MM.1S (cell line): ENCODE results near the gene FAM83B.
"Not testable (repeated sequence)": the region's sequence is repeated elsewhere in the genome, so short reads cannot be mapped to it uniquely, and the experiment has no call there.

ENCODE experiments used
- DNase-seq: peaks from one replicate; pipeline ENCODE4 v3.0.0-alpha.2; 2015
- H2AFZ ChIP-seq: fragments of 300-600 bp; sonication (generic); 2 replicates; pipeline ENCODE4 v1.6.0; 2016; ENCODE audit warnings: antibody characterized with exemption, low read length
- H3F3A ChIP-seq: fragments of 300-600 bp; sonication (generic); 2 replicates; pipeline ENCODE4 v1.6.1; 2016; ENCODE audit warnings: mild to moderate bottlenecking, antibody characterized with exemption, low read length, moderate library complexity, mixed read lengths; ENCODE audit not compliant: insufficient read depth
- H3K27ac ChIP-seq: fragments of 300-600 bp; sonication (generic); 2 replicates; pipeline ENCODE4 v1.5.1; 2016; ENCODE audit warnings: mild to moderate bottlenecking, low read length
- H3K27me3 ChIP-seq: fragments of 300-600 bp; sonication (generic); replicated peaks from 2 replicates; pipeline ENCODE4 v1.6.0; 2016; ENCODE audit warnings: low read length; ENCODE audit not compliant: insufficient read depth
- H3K36me3 ChIP-seq: fragments of 300-600 bp; sonication (generic); replicated peaks from 2 replicates; pipeline ENCODE4 v1.6.1; 2016; ENCODE audit warnings: mild to moderate bottlenecking, low read length, mixed read lengths; ENCODE audit not compliant: insufficient read depth
- H3K4me1 ChIP-seq: fragments of 300-600 bp; sonication (generic); 2 replicates; pipeline ENCODE4 v1.6.1; 2016; ENCODE audit warnings: low read length, mixed read lengths
- H3K4me2 ChIP-seq: fragments of 300-600 bp; sonication (generic); 2 replicates; pipeline ENCODE4 v1.6.0; 2016; ENCODE audit warnings: low read depth, low read length
- H3K4me3 ChIP-seq: fragments of 300-600 bp; sonication (generic); 2 replicates; pipeline ENCODE4 v1.5.1; 2016; ENCODE audit warnings: low read length, mixed read lengths
- H3K79me2 ChIP-seq: fragments of 300-600 bp; sonication (generic); 2 replicates; pipeline ENCODE4 v1.6.1; 2016; ENCODE audit warnings: mixed run types, low read length, mixed read lengths
- H3K9ac ChIP-seq: fragments of 300-600 bp; sonication (generic); 2 replicates; pipeline ENCODE4 v1.6.1; 2016; ENCODE audit warnings: low read length, mixed read lengths
- H3K9me2 ChIP-seq: fragments of 300-600 bp; sonication (generic); replicated peaks from 2 replicates; pipeline ENCODE4 v1.6.1; 2016; ENCODE audit warnings: mild to moderate bottlenecking, low read length, mixed read lengths; ENCODE audit not compliant: insufficient read depth
- H3K9me3 ChIP-seq: fragments of 300-600 bp; sonication (generic); replicated peaks from 2 replicates; pipeline ENCODE4 v1.6.1; 2016; ENCODE audit warnings: mild to moderate bottlenecking, low read length, mixed read lengths; ENCODE audit not compliant: insufficient read depth
- H4K20me1 ChIP-seq: fragments of 300-600 bp; sonication (generic); 2 replicates; pipeline ENCODE4 v1.6.1; 2016; ENCODE audit warnings: mild to moderate bottlenecking, low read length, moderate library complexity, mixed read lengths; ENCODE audit not compliant: insufficient read depth
- CTCF ChIP-seq: fragments of 300-600 bp; sonication (generic); IDR thresholded peaks from 2 replicates; pipeline ENCODE4 v1.5.1; 2016; ENCODE audit warnings: antibody characterized with exemption, low read length, mixed read lengths
- EZH2 ChIP-seq: fragments of 300-600 bp; sonication (generic); optimal IDR thresholded peaks from 2 replicates; pipeline ENCODE3; 2017; ENCODE audit warnings: low read depth, mild to moderate bottlenecking, antibody characterized with exemption, low read length, mixed read lengths
- EZH2phosphoT487 ChIP-seq: fragments of 300-600 bp; sonication (generic); IDR thresholded peaks from 2 replicates; pipeline ENCODE4 v1.6.1; 2018; ENCODE audit warnings: antibody characterized with exemption, low read length

Gene FAM83B

DNA sequence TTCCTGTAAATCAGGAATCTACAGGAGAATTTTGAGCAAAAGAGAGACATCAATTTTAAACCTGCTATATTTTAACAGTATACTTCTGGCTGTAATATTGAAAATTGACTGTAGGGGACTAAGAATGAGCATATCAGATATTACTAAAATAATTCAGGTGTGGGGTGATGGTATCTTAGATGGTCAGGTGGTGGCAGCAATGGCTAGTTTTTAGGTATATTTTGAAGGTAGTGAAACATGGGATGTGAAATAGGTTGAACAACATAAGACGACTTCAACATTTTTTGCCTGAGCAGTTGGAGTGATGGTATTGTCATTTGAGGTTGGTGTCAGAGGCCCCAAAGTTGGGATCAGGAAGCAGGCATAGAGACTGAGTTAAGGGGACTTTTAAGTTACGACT lies 32.1 kb downstream of the FAM83B start:
- no peaks in the 10 kb centered on the region for H3K9me2 ChIP-seq
- no peak overlapping the region for H2AFZ ChIP-seq
- no peak for DNase-seq
- H3K9me3 ChIP-seq = no peaks in the 10 kb centered on the region
- no peak overlapping the region for H3K9ac ChIP-seq
- H3K79me2 ChIP-seq = no peaks in the 10 kb centered on the region
- no peaks in the 10 kb centered on the region for H4K20me1 ChIP-seq
- no peaks in the 10 kb centered on the region for H3K36me3 ChIP-seq
- H3K4me2 ChIP-seq = no peak overlapping the region
- no peak overlapping the region for H3K4me3 ChIP-seq
- H3K4me1 ChIP-seq = no peaks in the 10 kb centered on the region
- no peak for TF ChIP-seq EZH2phosphoT487
- TF ChIP-seq EZH2 = no peak
- H3F3A ChIP-seq = no peaks in the 10 kb centered on the region
- H3K27ac ChIP-seq = no peak overlapping the region
- no peaks in the 10 kb centered on the region for H3K27me3 ChIP-seq

DNA sequence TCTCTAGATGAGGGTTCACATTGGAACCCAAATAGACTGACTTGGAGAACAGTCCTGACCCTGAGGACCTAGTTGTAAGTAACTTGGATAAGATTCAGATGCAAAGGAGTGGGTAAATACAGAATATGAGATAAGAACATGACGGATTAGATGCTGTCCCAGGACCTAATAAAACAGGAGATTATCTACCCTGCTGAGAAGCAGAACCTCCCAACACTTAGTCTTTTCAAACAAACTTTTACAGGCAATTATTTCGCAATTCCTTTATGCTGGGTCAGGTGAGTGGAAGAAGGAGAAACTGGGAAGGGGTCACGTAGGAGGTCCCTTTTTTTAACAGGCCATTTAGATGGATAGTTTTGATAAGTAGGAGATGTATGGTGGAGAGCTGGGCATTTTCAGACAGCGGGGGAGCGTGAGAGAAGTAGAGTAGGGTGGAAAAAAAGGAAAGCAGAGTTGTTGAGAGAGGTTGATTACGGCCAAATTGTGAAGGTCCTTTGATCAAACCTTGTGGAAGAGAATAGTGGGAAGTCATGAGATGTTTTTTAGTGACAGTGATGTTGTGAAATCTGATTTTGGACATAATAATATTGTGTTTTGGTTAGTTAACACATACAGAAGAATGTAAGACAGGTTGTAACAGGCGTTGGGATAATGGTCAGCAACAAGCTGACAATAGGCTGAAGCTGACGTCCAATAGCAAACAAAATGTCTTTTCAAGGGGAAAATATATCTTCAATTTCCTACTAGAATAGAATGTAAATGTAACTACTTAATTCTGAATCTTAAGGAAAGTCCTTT lies 32.8 kb downstream of the FAM83B start:
- no peak overlapping the region for H3K9ac ChIP-seq
- H3K9me3 ChIP-seq = no peaks in the 10 kb centered on the region
- no peaks in the 10 kb centered on the region for H3K9me2 ChIP-seq
- no peak overlapping the region for H3K4me2 ChIP-seq
- no peaks in the 10 kb centered on the region for H3K79me2 ChIP-seq
- H4K20me1 ChIP-seq = no peaks in the 10 kb centered on the region
- DNase-seq = no peak
- H3K27me3 ChIP-seq = no peaks in the 10 kb centered on the region
- TF ChIP-seq CTCF (no peak), EZH2 (no peak), EZH2phosphoT487 (no peak)
- no peaks in the 10 kb centered on the region for H3F3A ChIP-seq
- no peak overlapping the region for H2AFZ ChIP-seq
- H3K27ac ChIP-seq = no peak overlapping the region
- H3K4me1 ChIP-seq = no peaks in the 10 kb centered on the region
- H3K36me3 ChIP-seq = no peaks in the 10 kb centered on the region
- no peak overlapping the region for H3K4me3 ChIP-seq

GRCh38 chr6:54881067-54881730 lies 34.6 kb downstream of the FAM83B start:
- DNase-seq = no peak
- Histone ChIP-seq H3K9me3 (no peaks in the 10 kb centered on the region), H3K9me2 (no peaks in the 10 kb centered on the region), H3K4me2 (no peak overlapping the region), H2AFZ (no peak overlapping the region), H3K27me3 (no peaks in the 10 kb centered on the region), H3F3A (no peaks in the 10 kb centered on the region), H3K36me3 (no peaks in the 10 kb centered on the region), H3K4me3 (no peak overlapping the region), H3K27ac (no peak overlapping the region), H4K20me1 (no peaks in the 10 kb centered on the region), H3K9ac (no peak overlapping the region), H3K4me1 (no peaks in the 10 kb centered on the region), H3K79me2 (no peaks in the 10 kb centered on the region)
- no peak for TF ChIP-seq EZH2
- TF ChIP-seq EZH2phosphoT487 = no peak
- no peak for TF ChIP-seq CTCF

DNA sequence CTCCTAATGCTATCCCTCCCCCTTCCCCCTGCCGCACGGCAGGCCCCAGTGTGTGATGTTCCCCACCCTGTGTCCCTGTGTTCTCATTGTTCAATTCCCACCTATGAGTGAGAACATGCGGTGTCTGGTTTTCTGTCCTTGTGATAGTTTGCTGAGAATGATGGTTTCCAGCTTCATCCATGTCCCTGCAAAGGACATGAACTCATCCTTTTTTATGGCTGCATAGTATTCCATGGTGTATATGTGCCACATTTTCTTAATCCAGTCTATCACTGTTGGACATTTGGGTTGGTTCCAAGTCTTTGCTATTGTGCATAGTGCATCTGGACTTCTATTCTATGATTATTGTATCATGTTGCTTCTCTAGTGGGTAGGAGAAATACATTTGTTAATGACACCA lies 35.3 kb downstream of the FAM83B start:
- not testable (repeated sequence) for H3K4me3 ChIP-seq, H3K36me3 ChIP-seq, DNase-seq, H3F3A ChIP-seq, H2AFZ ChIP-seq, H4K20me1 ChIP-seq, H3K4me2 ChIP-seq, H3K4me1 ChIP-seq, H3K9me3 ChIP-seq, H3K27ac ChIP-seq, H3K9me2 ChIP-seq, H3K27me3 ChIP-seq, H3K9ac ChIP-seq, H3K79me2 ChIP-seq
